A172 (cell line): ENCODE data around the gene SCCPDH. TPM values are rescaled to one million over a fixed set of nuclear protein-coding genes. Genes with fewer than 3 reads are reported as not detected.
"Not testable (repeated sequence)": the region's sequence is repeated elsewhere in the genome, so short reads cannot be mapped to it uniquely, and the experiment has no call there.

ENCODE experiments used
- DNase-seq: peaks from one replicate; pipeline ENCODE4 v3.0.0-alpha.2; 2015; ENCODE audit warnings: low spot score
- total RNA-seq: library from RNA; depleted of rRNA; stranded (reverse); fragments of >200 nt; shearing (Covaris generic); gene quantifications from 2 replicates; pipeline ENCODE4 v1.2.3, GENCODE V29; 2014; rRNA removed

SCCPDH gene
- total RNA-seq, 1 experiment from 2014 or later = 118 TPM

- no peak for DNase-seq
These were observed 76.5 kb downstream of the SCCPDH start for GRCh38 chr1:246800756-246801155.

- DNase-seq = no peak
These were observed 77.2 kb downstream of the SCCPDH start for GRCh38 chr1:246801241-246802020.

- no peak for DNase-seq
These were observed 79.2 kb downstream of the SCCPDH start for GRCh38 chr1:246803373-246803772.

- DNase-seq = no peak
These were observed 79.7 kb downstream of the SCCPDH start for GRCh38 chr1:246803883-246804282.

GRCh38 chr1:246805135-246805716, 81.0 kb downstream of the SCCPDH start:
- no peak for DNase-seq

- DNase-seq = no peak
These were observed 85.3 kb downstream of the SCCPDH start for GRCh38 chr1:246809473-246809872.

- no peak for DNase-seq
These were observed 87.8 kb downstream of the SCCPDH start for GRCh38 chr1:246811985-246812384.

- DNase-seq = not testable (repeated sequence)
These were observed 89.1 kb downstream of the SCCPDH start for GRCh38 chr1:246813325-246813724.

- DNase-seq = no peak
These were observed 90.7 kb downstream of the SCCPDH start for GRCh38 chr1:246814890-246815289.

- no peak for DNase-seq
These were observed 91.6 kb downstream of the SCCPDH start for GRCh38 chr1:246815693-246816270.

Other genes with a start within 250 kb of the SCCPDH start
- gene SMYD3, start 217.1 kb upstream of the SCCPDH start, total RNA-seq = 31.7 and 44.5 TPM in 2 replicates
- gene TFB2M, start 158.1 kb upstream of the SCCPDH start, total RNA-seq = 37.8 and 40.1 TPM in 2 replicates
- gene CNST, start 158.0 kb upstream of the SCCPDH start, total RNA-seq = 19.2 and 23.0 TPM in 2 replicates
- gene AHCTF1, start 207.5 kb downstream of the SCCPDH start, total RNA-seq = 53.6 and 63.7 TPM in 2 replicates